HG03565 (cell line): ENCODE data around the gene PRODH.
"Not testable (repeated sequence)": the region's sequence is repeated elsewhere in the genome, so short reads cannot be mapped to it uniquely, and the experiment has no call there.

ENCODE experiments used
- ATAC-seq: cut with Tn5 transposase; IDR thresholded peaks from one replicate; pipeline ENCODE4 v1.9.1; 2021; ENCODE audit warnings: mild to moderate bottlenecking, moderate library complexity; ENCODE audit not compliant: unreplicated experiment

PRODH gene, protein sequence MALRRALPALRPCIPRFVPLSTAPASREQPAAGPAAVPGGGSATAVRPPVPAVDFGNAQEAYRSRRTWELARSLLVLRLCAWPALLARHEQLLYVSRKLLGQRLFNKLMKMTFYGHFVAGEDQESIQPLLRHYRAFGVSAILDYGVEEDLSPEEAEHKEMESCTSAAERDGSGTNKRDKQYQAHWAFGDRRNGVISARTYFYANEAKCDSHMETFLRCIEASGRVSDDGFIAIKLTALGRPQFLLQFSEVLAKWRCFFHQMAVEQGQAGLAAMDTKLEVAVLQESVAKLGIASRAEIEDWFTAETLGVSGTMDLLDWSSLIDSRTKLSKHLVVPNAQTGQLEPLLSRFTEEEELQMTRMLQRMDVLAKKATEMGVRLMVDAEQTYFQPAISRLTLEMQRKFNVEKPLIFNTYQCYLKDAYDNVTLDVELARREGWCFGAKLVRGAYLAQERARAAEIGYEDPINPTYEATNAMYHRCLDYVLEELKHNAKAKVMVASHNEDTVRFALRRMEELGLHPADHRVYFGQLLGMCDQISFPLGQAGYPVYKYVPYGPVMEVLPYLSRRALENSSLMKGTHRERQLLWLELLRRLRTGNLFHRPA

DNA sequence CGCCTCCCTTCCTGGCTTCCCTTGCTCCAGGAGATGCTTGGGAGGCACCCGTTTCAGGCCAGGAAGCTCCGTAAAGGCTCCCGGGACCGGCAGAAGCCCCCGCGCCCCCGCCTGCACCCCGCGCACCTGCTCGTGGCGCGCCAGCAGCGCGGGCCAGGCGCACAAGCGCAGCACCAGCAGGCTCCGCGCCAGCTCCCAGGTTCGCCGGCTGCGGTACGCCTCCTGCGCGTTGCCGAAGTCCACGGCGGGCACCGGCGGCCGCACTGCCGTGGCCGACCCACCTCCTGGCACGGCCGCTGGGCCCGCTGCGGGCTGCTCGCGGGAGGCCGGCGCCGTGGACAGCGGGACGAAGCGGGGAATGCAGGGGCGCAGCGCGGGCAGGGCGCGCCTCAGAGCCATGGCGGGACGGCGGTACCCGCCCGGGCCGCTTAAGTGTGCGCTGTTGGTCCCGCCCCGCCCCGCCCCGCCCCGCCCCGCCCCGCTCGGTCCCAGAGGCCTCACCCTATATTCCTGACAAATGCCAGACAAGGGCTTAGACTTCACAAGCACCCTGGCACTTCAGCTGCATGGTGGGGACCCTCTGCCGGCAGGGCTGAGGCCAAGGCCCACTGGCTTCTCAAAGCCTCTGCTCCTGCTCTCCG lies at the start of gene PRODH:
Gene PRODH (minus strand): TSS at position 405 of the 641 bp plus-strand sequence. CDS start 6 bp downstream, at position 399.
- ATAC-seq, result no peak

DNA sequence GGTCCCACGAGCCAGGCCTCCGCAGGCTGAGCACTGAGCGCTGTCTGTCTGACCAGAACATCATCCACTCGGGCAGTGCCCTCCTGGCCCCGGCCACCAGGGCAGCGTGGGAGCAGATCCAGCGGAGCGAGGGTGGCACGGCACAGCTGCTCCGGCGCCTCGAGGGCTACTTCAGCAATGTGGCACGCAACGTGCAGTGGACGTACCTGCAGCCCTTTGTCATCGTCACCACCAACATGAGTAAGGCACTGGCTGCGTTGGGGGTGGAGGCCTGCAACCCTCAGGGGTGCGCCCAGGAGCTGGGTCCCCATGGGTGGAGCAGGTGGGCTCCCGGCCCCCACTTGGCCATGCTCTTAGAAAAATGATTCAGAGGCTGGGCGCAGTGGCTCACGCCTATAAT lies 49.7 kb upstream of the PRODH start:
- no peak for ATAC-seq

DNA sequence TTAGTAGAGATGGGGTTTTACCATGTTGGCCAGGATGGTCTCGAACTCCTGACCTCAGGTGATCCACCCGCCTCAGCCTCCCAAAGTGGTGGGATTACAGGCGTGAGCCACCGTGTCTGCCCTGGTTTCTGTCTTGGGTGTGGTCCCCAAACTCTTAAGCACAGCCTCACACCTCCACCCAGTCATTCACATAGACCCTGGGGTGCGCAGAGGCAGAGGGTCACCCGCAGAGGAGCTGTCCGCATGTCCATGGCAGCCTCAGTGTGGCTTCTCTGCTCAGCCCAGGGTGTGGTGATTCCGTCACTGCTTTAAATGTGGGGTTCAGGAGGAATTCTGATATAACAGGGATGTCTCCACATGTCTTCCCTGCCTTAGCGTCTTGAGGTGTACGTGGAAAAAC lies 48.5 kb upstream of the PRODH start:
- ATAC-seq, result no peak

DNA sequence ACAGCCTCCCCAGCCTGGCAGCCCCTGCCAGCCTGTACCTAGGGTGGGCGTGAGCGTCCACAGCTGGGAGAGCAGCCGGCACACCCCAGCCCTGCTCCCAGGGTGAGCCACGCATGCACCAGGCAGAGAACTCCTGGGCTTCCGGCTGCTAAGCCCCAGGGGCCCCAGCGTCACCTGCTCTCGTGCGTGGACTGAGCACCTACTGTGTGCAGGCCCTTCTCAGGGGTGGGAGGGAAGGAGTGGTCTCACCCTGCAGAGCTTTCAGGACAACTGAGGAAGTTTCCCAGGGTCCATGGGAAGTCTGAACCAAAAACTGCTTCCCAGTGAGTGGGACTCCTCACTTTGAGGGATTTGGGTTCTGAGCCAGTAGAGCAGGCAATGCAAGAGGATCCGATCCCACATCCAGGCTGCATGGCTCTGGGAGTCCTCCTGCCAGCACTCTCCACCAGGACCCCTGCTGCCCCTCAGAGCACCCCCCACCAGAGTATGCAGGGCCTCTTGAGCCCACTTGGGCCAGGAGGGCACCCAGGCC lies 47.1 kb upstream of the PRODH start:
- ATAC-seq, result no peak

DNA sequence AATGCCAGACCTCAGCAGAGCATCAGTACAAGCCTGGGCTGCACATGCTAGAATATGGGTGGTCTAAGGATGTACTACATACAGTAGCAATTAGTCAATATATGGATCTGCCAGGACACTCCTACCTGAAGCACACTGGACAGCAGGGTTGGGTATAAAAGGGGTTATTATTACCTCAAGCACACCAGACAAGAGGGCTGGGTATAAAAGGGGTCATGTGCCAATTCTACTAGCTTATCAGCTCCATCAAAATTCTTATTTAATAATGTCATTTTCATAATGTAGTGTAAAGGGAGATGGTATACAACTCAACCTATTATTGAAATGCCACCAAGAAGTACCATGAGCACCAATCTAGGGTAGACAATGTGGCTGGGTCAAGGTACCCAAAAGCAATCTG lies 44.7 kb upstream of the PRODH start:
- ATAC-seq, result no peak

DNA sequence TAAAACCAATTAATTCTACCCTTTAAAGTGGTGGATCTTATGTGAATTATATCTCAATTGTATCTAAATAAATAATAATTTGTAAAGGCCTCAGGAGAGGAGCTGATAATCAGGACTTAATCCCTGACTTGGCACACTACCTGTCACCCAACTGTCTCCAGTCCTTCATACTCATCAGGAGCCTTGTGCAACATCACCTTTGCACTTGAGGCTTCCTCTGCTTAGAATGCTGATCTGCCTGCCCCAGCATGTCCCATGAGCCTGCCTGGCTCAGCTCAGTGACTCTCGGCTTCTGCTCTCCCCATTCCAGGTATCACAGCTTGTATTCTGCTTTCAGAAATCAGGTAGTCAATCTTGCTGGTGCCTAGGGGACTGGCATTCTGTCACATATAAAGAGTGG lies 43.9 kb upstream of the PRODH start:
- no peak for ATAC-seq

DNA sequence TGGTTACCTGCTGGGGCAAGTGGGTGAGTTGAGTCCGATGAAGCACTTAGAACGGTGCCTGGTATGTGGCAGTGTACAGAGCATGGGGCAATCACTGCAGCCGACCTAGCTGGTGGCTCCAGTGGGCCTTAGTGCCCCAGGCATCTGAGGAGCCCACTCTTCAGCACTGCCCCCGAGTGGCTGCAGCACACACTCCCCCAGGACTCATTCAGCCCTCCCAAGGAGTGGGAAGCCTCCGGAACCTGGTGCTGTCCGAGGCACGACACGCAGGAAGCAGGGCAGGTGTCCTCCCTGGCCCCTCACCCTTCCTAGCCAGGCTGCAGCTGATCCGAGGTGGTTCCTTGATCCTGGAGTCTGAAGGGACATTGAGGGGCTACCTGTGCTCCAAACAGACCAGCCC lies 42.4 kb upstream of the PRODH start:
- no peak for ATAC-seq

DNA sequence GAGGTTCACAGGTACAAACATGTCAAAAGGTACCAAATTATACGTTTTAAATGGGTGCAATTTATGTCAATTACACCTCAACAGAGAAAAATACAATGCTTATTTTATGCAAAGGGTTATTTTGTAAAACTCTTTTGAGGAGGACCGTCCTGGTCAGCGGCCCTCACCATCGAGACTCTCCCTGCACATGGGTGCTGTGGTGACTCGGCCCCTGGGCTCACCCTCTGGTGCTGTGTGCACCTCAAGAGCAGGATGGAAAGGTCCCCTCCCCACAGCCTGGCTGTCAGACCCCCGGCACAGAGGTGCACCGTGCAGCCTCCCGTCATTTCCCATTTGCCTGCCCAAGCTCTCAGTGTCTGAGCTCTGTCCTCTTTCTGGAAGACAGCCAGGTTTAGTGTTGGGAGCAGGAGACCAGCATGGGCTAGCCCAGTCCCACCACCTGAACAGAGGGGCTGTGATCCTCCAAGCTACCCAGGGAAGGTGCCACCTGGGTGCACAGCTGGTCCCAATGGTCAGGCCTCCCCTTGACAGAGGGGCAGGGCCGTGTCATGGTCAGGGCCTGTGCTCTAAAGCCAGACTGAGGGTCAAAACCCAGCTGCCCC lies 41.8 kb upstream of the PRODH start:
- no peak for ATAC-seq

DNA sequence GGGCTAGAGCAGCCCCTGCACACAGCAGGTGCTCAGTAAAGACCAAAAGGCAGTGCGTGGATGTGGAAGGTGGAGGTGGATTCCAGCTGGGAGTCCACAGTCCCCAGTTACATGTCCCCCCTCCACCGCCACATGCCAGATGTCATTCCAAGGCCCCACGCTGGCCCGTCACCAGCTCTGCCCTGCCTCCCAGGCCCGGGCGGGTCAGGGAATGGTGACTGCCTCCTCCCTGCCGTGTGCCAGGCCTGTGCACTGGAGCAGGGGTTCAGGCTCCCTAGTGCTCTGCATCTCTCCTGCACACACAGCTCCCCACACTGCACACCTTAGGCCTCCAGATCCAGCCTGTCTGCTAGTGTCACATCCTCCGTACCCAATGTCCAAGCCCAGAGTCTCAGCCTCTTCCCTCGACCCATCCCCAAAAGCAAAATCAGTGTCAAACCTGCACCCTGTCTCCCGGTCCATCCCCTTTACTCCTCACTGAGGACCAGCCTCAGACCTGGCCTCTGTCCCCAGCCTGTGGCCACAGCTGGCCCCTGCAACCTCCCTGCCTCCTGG lies 40.2 kb upstream of the PRODH start:
- ATAC-seq, result no peak

DNA sequence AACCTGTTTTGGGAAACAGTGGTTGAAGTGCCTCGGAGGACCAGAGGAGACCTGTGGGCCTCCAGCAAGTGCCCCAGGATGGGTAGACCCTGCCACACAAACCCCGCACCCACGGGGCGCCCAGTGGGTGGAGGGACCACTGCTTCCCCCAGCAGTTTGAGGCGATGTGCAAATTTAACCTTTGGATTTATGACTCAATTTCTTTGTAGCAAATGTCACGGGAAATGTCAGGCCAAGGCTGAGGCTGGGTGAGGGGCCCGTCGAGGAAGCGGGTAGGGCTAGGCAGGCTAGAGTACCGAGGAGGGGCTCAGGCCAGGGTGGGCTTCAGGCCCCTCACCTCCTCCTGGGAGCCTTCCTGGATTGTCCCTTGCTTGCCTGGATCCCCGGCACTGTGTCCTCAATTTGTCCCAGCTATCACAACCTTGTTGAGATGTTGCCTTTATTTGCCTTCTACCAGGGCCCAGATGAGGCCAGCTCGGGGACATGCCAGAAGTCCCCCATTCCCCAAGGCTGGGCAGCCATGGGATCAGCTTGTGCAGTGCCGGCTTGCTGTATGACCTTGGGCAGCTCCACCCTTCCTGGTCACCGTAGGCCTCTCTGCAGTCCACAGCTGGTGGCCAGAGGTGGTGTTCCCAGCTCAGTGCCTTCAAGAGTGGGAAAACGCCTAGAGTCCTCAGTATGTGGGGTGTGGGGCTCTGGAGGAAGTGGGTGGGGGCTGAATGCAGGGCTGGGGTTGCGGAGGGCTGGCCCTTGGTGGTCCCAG lies 39.5 kb upstream of the PRODH start:
- ATAC-seq, result no peak

DNA sequence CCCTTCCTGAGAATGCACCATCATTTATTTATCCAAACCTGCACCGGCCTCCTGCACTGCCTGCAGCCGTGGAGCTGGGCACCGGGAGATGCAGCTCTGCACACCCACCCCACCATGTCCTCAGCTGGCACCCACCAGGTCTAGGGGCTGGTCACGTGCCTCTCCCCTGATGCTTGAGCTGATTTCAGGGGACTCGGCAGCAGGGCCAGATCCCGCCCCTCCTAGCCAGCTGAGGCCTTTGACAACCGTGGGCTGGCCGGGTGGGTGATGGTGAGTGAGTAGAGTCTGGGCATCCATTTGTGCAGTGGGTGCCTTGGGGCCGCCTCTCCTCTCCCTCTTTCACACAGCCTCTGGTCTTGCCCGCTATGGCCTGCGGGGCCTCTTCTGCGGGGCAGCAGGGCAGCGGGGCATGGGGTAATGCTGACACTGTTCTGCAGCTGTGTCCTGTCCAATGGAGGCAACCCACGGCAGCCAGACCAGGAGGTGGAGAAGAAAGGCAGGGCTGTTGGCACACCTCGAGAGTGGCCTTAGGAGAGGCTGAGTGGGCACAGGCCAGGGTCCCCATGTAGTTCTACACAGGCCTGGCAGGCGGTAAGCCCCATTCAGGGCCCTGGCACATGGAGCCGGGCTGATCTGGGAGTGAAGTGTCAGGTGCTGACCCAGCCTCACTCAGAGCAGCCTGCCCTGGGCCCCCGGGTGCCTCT lies 38.5 kb upstream of the PRODH start:
- no peak for ATAC-seq

DNA sequence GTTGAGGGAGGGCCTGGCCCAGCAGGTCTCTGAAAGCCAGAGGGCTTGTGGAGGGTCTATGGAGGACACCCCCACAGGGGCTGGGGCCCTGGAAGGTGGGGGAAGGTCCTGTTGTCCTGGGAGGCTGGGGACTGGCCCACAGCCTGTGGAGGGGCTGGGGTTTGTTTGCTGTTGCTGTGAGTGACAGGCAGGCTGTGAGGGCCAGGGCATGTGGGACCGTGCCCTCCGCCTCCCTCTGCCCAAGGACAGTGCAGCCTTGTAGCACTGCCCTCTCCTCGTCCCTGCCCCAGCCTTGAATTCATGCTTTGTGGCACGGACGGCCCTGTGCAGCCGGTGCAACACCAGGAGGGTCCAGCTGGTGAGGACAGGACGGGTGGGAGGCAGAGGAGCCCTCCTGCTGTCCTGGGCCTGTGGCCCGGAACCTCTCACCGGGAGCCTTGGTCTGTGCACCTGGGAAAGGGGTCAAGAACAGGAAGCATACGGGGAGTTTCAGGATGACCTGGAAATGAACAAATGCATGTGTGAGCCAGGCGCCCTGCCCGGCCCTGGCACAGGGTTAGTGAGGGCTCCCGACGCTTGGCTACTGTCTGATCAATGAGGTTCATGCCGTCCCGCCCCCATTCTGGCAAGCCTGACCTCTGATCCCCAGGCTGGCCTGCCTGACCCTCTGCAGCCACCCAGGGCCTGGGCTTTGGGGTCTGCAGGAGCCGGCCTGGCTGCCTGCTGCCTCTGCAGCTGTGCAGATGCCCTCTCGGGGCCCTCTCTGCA lies 37.4 kb upstream of the PRODH start:
- no peak for ATAC-seq

DNA sequence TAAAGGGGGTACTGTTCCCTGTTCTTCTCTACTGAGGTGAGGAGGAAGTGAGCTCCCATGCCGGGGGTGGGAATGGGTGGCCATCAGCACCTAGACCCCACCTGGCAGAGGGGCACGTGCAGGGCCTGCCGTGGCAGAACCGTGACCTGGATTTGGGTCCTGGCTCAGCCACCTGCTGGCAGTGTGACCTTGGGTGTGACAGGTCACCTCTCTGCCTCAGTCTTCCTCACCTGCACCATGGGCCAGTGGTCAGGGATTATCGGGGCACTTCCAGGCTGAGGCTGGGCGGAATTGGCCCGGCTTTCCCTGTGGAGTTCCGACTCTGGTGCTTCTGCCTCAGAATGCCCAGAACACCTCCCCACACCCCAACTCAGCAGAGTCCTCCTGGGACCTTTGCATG lies 36.5 kb upstream of the PRODH start:
- not testable (repeated sequence) for ATAC-seq

DNA sequence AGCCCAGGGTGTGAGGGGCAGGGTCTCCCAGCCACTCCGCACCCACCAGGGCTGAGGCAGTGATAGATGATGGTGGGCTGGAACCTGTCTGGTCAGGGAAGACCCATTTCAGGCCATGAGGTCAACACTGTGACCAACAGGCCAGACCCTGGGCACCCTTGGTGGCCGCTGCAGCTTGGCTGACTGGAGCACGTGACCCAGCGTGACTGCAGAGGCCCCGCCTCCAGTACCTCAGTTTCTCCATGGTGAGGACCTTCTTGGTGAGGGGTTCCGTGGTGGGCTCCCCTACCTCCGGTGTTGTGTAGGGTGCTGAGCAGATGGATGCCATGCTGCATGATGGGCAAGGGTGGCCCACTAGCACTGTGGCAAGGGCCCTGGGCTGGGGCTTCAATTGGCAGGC lies 35.9 kb upstream of the PRODH start:
- not testable (repeated sequence) for ATAC-seq

DNA sequence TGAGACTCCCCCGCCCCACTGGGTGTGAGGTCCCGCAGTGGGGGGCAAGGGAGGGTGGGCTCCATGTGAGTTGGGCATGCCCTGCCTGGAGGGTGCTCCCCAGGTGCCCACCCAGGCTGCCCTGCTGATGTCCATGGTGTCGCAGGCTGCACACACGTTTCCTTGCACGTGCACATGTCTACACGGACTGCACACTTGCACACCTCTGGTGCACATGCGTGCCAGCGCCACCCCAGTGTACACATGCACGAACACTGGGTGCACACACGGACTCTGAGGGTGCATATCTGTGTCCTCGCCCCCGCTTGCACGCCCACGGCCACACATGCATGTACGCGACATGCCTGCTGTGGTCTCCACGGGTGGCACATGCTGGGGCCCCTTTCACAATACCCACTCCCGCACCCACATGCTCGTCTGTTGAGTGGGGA lies 35.2 kb upstream of the PRODH start:
- no peak for ATAC-seq

DNA sequence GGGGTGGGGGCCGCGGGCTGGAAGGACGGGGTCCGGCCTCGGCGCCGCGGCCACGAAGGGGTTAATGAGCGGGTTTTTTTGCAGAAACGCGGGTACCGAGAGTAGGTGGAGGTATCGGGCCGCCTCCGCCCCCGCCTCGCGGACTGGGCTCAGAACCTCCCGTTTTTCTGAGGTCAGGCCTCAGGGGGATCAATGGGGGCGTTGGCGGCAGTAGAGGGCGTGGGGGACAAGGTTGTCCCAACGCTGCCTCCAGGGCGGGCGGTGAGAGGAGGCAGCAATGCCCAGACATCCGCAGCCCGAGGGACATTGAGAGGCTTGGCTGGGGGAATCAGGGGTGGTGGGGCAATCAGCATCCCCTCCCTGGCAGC lies 34.8 kb upstream of the PRODH start:
- no peak for ATAC-seq

DNA sequence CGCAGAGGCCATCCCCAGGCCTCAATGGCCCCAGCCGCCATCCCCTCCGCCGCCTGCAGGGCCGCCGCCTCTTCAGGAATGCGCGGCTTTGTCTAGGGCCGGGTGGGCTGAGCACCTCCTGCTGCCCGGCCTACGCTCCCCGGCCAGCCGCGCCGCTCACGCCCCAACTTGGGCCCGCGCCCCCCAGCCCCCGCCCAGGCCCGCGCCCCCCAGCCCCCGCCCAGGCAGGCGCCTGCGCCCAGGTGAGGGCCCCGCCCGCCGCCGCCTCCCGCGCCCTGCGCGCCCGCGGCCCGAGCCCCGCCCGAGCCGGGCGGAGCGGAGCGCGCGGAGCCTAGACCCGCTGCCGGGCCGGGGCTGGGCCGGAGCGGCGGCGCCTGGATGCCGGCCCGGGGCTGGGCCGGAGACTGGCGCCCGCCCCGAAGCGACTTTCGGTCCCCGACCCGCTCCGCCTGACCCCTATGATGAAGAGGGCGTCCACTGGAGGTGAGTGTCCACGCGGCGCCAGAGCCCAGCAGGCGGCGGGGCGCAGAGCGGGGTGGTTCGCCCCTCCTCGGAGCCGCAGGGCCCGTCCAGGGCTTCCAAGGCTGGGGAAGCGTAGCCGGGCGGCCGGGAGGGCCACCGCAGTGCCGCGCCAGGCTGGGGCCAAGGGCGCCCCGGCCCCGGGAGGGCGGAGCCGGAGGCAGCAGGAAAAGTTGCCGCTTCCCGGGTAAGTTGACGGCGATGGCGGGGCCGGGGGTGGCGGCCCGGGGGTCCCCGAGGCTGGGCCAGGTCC lies 34.3 kb upstream of the PRODH start:
- no peak for ATAC-seq
